HEK293 (cell line): ENCODE data around the gene ABHD17A.
A peak's percentile ranks its signal among the peaks of the same experiment; 100 is the strongest.

Experiments
- CTCF ChIA-PET: fragments of 350-600 bp; formaldehyde crosslinking; extraction: SDS; loops from one replicate; lab custom pipeline; 2021; ENCODE audit warnings: antibody characterized with exemption; lab: Yijun Ruan, JAX
- POLR2A ChIA-PET: fragments of 300-600 bp; formaldehyde crosslinking; extraction: SDS; loops from one replicate; lab custom pipeline; 2020; ENCODE audit warnings: antibody characterized with exemption, inconsistent platforms; lab: Yijun Ruan, JAX
- H3K27ac ChIP-seq: fragments of 200-500 bp; sonication (Bioruptor generic); 2 replicates; pipeline ENCODE4 v1.5.1; 2014; ENCODE audit warnings: low read depth, low read length, control low read depth, inconsistent platforms; ENCODE audit errors: extremely low read depth
- H3K36me3 ChIP-seq, 2 experiments: fragments of 200-500 bp in 1 of 2; sonication (Bioruptor generic) in 1 of 2; 1 replicate in 1 of 2; 2 replicates in 1 of 2; pipeline ENCODE4 v1.5.1; 2014 to 2017; ENCODE audit warnings: inconsistent platforms in 2 of 2, low read length in 2 of 2; ENCODE audit not compliant: control insufficient read depth in 2 of 2, insufficient read depth in 1 of 2
- H3K4me1 ChIP-seq: fragments of 200-500 bp; sonication (Bioruptor generic); 2 replicates; pipeline ENCODE4 v1.5.1; 2014; ENCODE audit warnings: mild to moderate bottlenecking, low read length, inconsistent platforms; ENCODE audit not compliant: control insufficient read depth, insufficient read depth
- H3K4me3 ChIP-seq: 2 replicates; pipeline ENCODE4 v1.5.1; 2011; ENCODE audit warnings: low read depth, mild to moderate bottlenecking, control low read depth, low read length, moderate library complexity
- H3K9me3 ChIP-seq: fragments of 200-500 bp; sonication (Bioruptor generic); 2 replicates; pipeline ENCODE4 v1.5.1; 2014; ENCODE audit warnings: low read depth, low read length, inconsistent platforms; ENCODE audit not compliant: control insufficient read depth, insufficient read depth
- ATF2 ChIP-seq: fragments of 450-650 bp; formaldehyde crosslinking; IDR thresholded peaks from 2 replicates; pipeline ENCODE4 v1.5.1; 2016; ENCODE audit warnings: missing biosample characterization, missing genetic modification characterization, low read depth
- PRDM4 ChIP-seq: fragments of 450-650 bp; formaldehyde crosslinking; IDR thresholded peaks from 2 replicates; pipeline ENCODE4 v1.5.1; 2017; ENCODE audit warnings: missing biosample characterization, missing genetic modification characterization
- PRDM6 ChIP-seq: fragments of 450-650 bp; formaldehyde crosslinking; IDR thresholded peaks from 2 replicates; pipeline ENCODE4 v1.5.1; 2017; ENCODE audit warnings: missing biosample characterization, missing genetic modification characterization
- ZNF112 ChIP-seq: fragments of 450-650 bp; formaldehyde crosslinking; IDR thresholded peaks from 2 replicates; pipeline ENCODE4 v1.5.0; 2017; ENCODE audit warnings: missing biosample characterization, missing genetic modification characterization
- ZNF23 ChIP-seq: fragments of 450-650 bp; formaldehyde crosslinking; IDR thresholded peaks from 2 replicates; pipeline ENCODE4 v1.5.1; 2016; ENCODE audit warnings: missing biosample characterization, missing genetic modification characterization, borderline replicate concordance
- ZNF658 ChIP-seq: fragments of 450-650 bp; formaldehyde crosslinking; IDR thresholded peaks from 2 replicates; pipeline ENCODE4; 2016; ENCODE audit warnings: missing biosample characterization, missing genetic modification characterization
- ZSCAN16 ChIP-seq: fragments of 450-650 bp; formaldehyde crosslinking; IDR thresholded peaks from 2 replicates; pipeline ENCODE4 v1.5.1; 2016; ENCODE audit warnings: missing biosample characterization, missing genetic modification characterization
- ZSCAN18 ChIP-seq: fragments of 450-650 bp; formaldehyde crosslinking; IDR thresholded peaks from 2 replicates; pipeline ENCODE4 v1.5.1; 2016; ENCODE audit warnings: missing biosample characterization, missing genetic modification characterization
- ZSCAN23 ChIP-seq: fragments of 450-650 bp; formaldehyde crosslinking; IDR thresholded peaks from 2 replicates; pipeline ENCODE4 v1.5.1; 2016; ENCODE audit warnings: missing biosample characterization, missing genetic modification characterization
- TF ChIP-seq, protein P1 (sequence below): fragments of 450-650 bp; formaldehyde crosslinking; IDR thresholded peaks from 2 replicates; pipeline ENCODE4 v1.5.1; 2016; ENCODE audit warnings: missing biosample characterization, missing genetic modification characterization, low read depth
- TF ChIP-seq, protein P2 (sequence below): fragments of 450-650 bp; formaldehyde crosslinking; conservative IDR thresholded peaks from 2 replicates; pipeline ENCODE4 v1.5.1; 2016; ENCODE audit warnings: low read depth, missing biosample characterization, missing genetic modification characterization
- TF ChIP-seq, protein P3 (sequence below): fragments of 450-650 bp; formaldehyde crosslinking; IDR thresholded peaks from 2 replicates; pipeline ENCODE4 v1.5.1; 2017; ENCODE audit warnings: missing biosample characterization, missing genetic modification characterization

ABHD17A gene

GRCh38 chr19:1843646-1844394 is 41.5 kb downstream of the ABHD17A start (continued):
- no peak for TF ChIP-seq ZSCAN23
- TF ChIP-seq, protein P1, sequence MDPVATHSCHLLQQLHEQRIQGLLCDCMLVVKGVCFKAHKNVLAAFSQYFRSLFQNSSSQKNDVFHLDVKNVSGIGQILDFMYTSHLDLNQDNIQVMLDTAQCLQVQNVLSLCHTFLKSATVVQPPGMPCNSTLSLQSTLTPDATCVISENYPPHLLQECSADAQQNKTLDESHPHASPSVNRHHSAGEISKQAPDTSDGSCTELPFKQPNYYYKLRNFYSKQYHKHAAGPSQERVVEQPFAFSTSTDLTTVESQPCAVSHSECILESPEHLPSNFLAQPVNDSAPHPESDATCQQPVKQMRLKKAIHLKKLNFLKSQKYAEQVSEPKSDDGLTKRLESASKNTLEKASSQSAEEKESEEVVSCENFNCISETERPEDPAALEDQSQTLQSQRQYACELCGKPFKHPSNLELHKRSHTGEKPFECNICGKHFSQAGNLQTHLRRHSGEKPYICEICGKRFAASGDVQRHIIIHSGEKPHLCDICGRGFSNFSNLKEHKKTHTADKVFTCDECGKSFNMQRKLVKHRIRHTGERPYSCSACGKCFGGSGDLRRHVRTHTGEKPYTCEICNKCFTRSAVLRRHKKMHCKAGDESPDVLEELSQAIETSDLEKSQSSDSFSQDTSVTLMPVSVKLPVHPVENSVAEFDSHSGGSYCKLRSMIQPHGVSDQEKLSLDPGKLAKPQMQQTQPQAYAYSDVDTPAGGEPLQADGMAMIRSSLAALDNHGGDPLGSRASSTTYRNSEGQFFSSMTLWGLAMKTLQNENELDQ = no peak
- TF ChIP-seq PRDM4 (tag by site-specific recombination) = peak; percentile 21; the same call in 1 of the 2 replicates
- TF ChIP-seq PRDM6 (tag by site-specific recombination) = no peak
- no peak for TF ChIP-seq ZSCAN16 (tag by site-specific recombination)
- TF ChIP-seq ZSCAN18 (tag by site-specific recombination) = no peak
- TF ChIP-seq ZNF23 (tag by site-specific recombination) = no peak
- TF ChIP-seq, protein P2, sequence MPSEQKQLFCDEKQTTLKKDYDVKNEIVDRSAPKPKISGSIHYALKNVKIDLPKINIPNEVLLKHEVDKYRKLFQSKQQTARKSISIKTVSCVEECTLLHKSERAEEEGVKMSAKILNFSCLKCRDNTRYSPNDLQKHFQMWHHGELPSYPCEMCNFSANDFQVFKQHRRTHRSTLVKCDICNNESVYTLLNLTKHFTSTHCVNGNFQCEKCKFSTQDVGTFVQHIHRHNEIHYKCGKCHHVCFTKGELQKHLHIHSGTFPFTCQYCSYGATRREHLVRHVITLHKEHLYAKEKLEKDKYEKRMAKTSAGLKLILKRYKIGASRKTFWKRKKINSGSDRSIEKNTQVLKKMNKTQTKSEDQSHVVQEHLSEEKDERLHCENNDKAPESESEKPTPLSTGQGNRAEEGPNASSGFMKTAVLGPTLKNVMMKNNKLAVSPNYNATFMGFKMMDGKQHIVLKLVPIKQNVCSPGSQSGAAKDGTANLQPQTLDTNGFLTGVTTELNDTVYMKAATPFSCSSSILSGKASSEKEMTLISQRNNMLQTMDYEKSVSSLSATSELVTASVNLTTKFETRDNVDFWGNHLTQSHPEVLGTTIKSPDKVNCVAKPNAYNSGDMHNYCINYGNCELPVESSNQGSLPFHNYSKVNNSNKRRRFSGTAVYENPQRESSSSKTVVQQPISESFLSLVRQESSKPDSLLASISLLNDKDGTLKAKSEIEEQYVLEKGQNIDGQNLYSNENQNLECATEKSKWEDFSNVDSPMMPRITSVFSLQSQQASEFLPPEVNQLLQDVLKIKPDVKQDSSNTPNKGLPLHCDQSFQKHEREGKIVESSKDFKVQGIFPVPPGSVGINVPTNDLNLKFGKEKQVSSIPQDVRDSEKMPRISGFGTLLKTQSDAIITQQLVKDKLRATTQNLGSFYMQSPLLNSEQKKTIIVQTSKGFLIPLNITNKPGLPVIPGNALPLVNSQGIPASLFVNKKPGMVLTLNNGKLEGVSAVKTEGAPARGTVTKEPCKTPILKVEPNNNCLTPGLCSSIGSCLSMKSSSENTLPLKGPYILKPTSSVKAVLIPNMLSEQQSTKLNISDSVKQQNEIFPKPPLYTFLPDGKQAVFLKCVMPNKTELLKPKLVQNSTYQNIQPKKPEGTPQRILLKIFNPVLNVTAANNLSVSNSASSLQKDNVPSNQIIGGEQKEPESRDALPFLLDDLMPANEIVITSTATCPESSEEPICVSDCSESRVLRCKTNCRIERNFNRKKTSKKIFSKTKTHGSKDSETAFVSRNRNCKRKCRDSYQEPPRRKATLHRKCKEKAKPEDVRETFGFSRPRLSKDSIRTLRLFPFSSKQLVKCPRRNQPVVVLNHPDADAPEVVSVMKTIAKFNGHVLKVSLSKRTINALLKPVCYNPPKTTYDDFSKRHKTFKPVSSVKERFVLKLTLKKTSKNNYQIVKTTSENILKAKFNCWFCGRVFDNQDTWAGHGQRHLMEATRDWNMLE (tag by site-specific recombination) = no peak

DNA sequence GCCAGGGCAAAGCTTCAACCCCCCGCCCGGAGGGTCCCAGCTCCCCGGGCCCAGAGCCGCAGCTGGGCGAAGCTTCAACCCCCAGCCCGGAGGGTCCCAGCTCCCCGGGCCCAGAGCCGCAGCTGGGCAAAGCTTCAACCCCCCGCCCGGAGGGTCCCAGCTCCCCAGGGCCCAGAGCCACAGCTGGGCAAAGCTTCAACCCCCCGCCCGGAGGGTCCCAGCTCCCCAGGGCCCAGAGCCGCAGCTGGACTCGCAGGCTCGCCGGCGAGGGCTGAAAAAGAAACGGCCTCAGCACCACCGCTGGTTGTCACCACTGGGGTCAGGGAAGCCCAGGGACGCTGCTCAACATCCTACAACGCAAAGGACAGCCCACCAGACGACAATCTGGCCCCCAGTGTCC is 42.2 kb downstream of the ABHD17A start:
- no peak for TF ChIP-seq ZNF112
- TF ChIP-seq, protein P3, sequence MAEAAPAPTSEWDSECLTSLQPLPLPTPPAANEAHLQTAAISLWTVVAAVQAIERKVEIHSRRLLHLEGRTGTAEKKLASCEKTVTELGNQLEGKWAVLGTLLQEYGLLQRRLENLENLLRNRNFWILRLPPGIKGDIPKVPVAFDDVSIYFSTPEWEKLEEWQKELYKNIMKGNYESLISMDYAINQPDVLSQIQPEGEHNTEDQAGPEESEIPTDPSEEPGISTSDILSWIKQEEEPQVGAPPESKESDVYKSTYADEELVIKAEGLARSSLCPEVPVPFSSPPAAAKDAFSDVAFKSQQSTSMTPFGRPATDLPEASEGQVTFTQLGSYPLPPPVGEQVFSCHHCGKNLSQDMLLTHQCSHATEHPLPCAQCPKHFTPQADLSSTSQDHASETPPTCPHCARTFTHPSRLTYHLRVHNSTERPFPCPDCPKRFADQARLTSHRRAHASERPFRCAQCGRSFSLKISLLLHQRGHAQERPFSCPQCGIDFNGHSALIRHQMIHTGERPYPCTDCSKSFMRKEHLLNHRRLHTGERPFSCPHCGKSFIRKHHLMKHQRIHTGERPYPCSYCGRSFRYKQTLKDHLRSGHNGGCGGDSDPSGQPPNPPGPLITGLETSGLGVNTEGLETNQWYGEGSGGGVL (tag by site-specific recombination) = no peak
- no peak for TF ChIP-seq ATF2 (tag by site-specific recombination)
- TF ChIP-seq ZNF658 (tag by site-specific recombination) = no peak
- TF ChIP-seq, all 188 proteins: peak for 0
- H3K4me1 ChIP-seq = peaks cover 2% of the 10 kb centered on the region; the same call in 1 of the 2 replicates
- peaks cover 0 to 32% of the 10 kb centered on the region in 2 experiments; a peak in 2 of 3 replicates for H3K36me3 ChIP-seq
- no peaks in the 10 kb centered on the region for H3K9me3 ChIP-seq
- ChIA-PET POLR2A (interaction anchor here (1.0 kb wide), 1 partner anchor 33 kb away, joined by 3 read pairs; no protein-coding TSS in a partner anchor), CTCF (interaction anchor here (0.6 to 1.4 kb wide), 4 partner anchors 13 to 283 kb away, joined by 3 to 5 read pairs (median 4); no protein-coding TSS in a partner anchor)
- H3K4me3 ChIP-seq = no peak overlapping the region
- no peak overlapping the region for H3K27ac ChIP-seq
